K562 (cell line): ENCODE data around the gene NOL8. TPM values are rescaled to one million over a fixed set of nuclear protein-coding genes. Genes with fewer than 3 reads are reported as not detected.

Experiments
- ATAC-seq: fragments of 200-7000 bp; cut with Tn5 transposase; 3 replicates; pipeline ENCODE4 v1.9.1; 2020; ENCODE audit warnings: moderate library complexity
- BruUV-seq: library from RNA; stranded (reverse); fragments of 400-500 nt; replicated peaks from 2 replicates; lab custom pipeline; 2021; lab: Mats Ljungman, UMichigan
- CTCF ChIA-PET: fragments of 300-600 bp; formaldehyde crosslinking; extraction: SDS; loops from one replicate; lab custom pipeline; 2021; ENCODE audit warnings: low intra/inter-chr PET ratio; lab: Yijun Ruan, JAX
- POLR2A ChIA-PET: fragments of 300-600, 350-650 bp; sonication (Branson Sonifier 250); formaldehyde crosslinking; extraction: SDS; loops from one replicate; lab custom pipeline; 2021; ENCODE audit warnings: antibody characterized with exemption, inconsistent platforms; lab: Yijun Ruan, JAX
- DNase-seq, 4 experiments: peaks; one replicate each; pipeline versions ENCODE4 v3.0.0 to v3.0.0-alpha.2; 2011 to 2018; ENCODE audit warnings: low spot score in 3 of 4, mixed read lengths in 3 of 4; ENCODE audit errors: extremely low read depth in 1 of 4
- FAIRE-seq: peaks from 2 replicates; lab custom pipeline; 2011; peaks lifted over from hg19 to GRCh38; lab: Jason Lieb, UNC
- H2AFZ ChIP-seq: 2 replicates; pipeline ENCODE4 v1.6.0; 2011; ENCODE audit warnings: low read depth, low read length, control low read depth, inconsistent platforms
- H3K27ac ChIP-seq: fragments of 200-600 bp; 3 replicates; pipeline ENCODE4 v1.8.0; 2011; ENCODE audit warnings: low read depth, mild to moderate bottlenecking, control low read depth, inconsistent platforms, low read length, moderate library complexity, mixed read lengths; ENCODE audit errors: extremely low read depth
- H3K27me3 ChIP-seq, 2 experiments: fragments of 300-600 bp in 1 of 2; 2 replicates in 1 of 2; 3 replicates in 1 of 2; pipeline versions ENCODE4 v1.6.0 to v1.8.0; 2011; ENCODE audit warnings: inconsistent platforms in 2 of 2, low read length in 2 of 2, mild to moderate bottlenecking in 1 of 2, mixed read lengths in 1 of 2, moderate library complexity in 1 of 2; ENCODE audit not compliant: control insufficient read depth in 2 of 2, insufficient read depth in 2 of 2
- H3K36me3 ChIP-seq: fragments of 300-600 bp; 3 replicates; pipeline ENCODE4 v1.8.0; 2011; ENCODE audit warnings: mild to moderate bottlenecking, low read length, inconsistent platforms; ENCODE audit not compliant: control insufficient read depth, insufficient read depth
- H3K4me1 ChIP-seq, 2 experiments: fragments of 200-600 bp in 1 of 2; replicated peaks in 1 of 2; 2 replicates in 1 of 2; 3 replicates in 1 of 2; pipeline versions ENCODE4 v1.5.1 to v1.8.0; 2011; ENCODE audit warnings: inconsistent platforms in 2 of 2, low read length in 2 of 2, mild to moderate bottlenecking in 1 of 2, mixed read lengths in 1 of 2, moderate library complexity in 1 of 2; ENCODE audit not compliant: control insufficient read depth in 2 of 2, insufficient read depth in 2 of 2
- H3K4me2 ChIP-seq: 2 replicates; pipeline ENCODE4 v1.6.1; 2011; ENCODE audit warnings: low read length, control low read depth, inconsistent platforms, mixed read lengths; ENCODE audit not compliant: insufficient read depth
- H3K4me3 ChIP-seq: fragments of 200-600 bp; sonication (generic), shearing (Covaris generic); 2 replicates; pipeline ENCODE4 v1.5.1; 2016; ENCODE audit warnings: control low read depth, inconsistent platforms
- H3K79me2 ChIP-seq: fragments of 200-600 bp; 3 replicates; pipeline ENCODE4 v1.8.0; 2011; ENCODE audit warnings: low read length, inconsistent platforms; ENCODE audit not compliant: control insufficient read depth, insufficient read depth
- H3K9ac ChIP-seq, 2 experiments: 2 replicates each; pipeline versions ENCODE4 v1.6.0 to v1.6.1; 2011; ENCODE audit warnings: low read depth in 2 of 2, low read length in 2 of 2, control low read depth in 1 of 2, inconsistent platforms in 1 of 2, mild to moderate bottlenecking in 1 of 2, mixed read lengths in 1 of 2; ENCODE audit not compliant: insufficient read depth in 1 of 2
- H3K9me1 ChIP-seq: one replicate; pipeline ENCODE4 v1.6.0; 2011; ENCODE audit warnings: inconsistent platforms, mild to moderate bottlenecking, low read length, moderate library complexity; ENCODE audit not compliant: control insufficient read depth, insufficient read depth
- H3K9me3 ChIP-seq: replicated peaks from 2 replicates; pipeline ENCODE4 v1.5.1; 2011; ENCODE audit warnings: low read depth, low read length, inconsistent platforms; ENCODE audit not compliant: control insufficient read depth, insufficient read depth
- H4K20me1 ChIP-seq: replicated peaks from 2 replicates; pipeline ENCODE4 v1.6.1; 2011; ENCODE audit warnings: low read length, inconsistent platforms, mixed read lengths; ENCODE audit not compliant: control insufficient read depth, insufficient read depth
- CBFA2T3 ChIP-seq: fragments of 450-650 bp; IDR thresholded peaks from 2 replicates; pipeline ENCODE4 v1.6.1; 2017
- CREBBP ChIP-seq: IDR thresholded peaks from one replicate; pipeline ENCODE4 v1.6.1; 2012; ENCODE audit warnings: low read depth, mild to moderate bottlenecking, control low read depth, inconsistent platforms, low read length
- EGR1 ChIP-seq: fragments of 450-650 bp; conservative IDR thresholded peaks from 2 replicates; pipeline ENCODE4 v1.6.1; 2017; ENCODE audit warnings: mild to moderate bottlenecking
- GABPA ChIP-seq: fragments of 200-800 bp; sonication (Bioruptor generic); conservative IDR thresholded peaks from 2 replicates; pipeline ENCODE4 v1.6.1; 2016; ENCODE audit warnings: low read depth, missing genetic modification characterization, missing compliant biosample characterization
- MEF2A ChIP-seq: IDR thresholded peaks from 2 replicates; pipeline ENCODE4 v1.6.1; 2011; ENCODE audit warnings: low read depth, mild to moderate bottlenecking, low read length, moderate library complexity; ENCODE audit not compliant: control insufficient read depth
- SOX6 ChIP-seq: fragments of 450-650 bp; IDR thresholded peaks from 2 replicates; pipeline ENCODE4 v1.6.1; 2014; ENCODE audit warnings: mild to moderate bottlenecking
- ZC3H8 ChIP-seq: fragments of 450-650 bp; IDR thresholded peaks from 2 replicates; pipeline ENCODE4 v1.6.1; 2017
- ZNF197 ChIP-seq: fragments of 200-800 bp; sonication (Bioruptor generic); IDR thresholded peaks from 2 replicates; pipeline ENCODE4 v1.6.1; 2016; ENCODE audit warnings: low read depth, missing genetic modification characterization, missing compliant biosample characterization
- WGBS: fragments of 100-300 bp; shearing (Covaris generic); methylation state at CpG from one replicate; pipeline ENCODE4 v1.1.6; 2016; ENCODE audit warnings: low coverage, mixed read lengths; ENCODE audit not compliant: insufficient coverage; ENCODE audit errors: missing lambda C conversion rate; 5-methylcytosine and 5-hydroxymethylcytosine counted together
- in situ Hi-C: fragments of 300-500 bp; cut with MboI; formaldehyde crosslinking; loops from 4 replicates; pipeline ENCODE4 v1.15.0; 2018; ENCODE audit warnings: inconsistent platforms, mixed read lengths
- intact Hi-C: fragments of 100-400 bp; cut with micrococcal nuclease; formaldehyde crosslinking; loops from 2 replicates; pipeline ENCODE4 v1.14.2; 2022
- polyA plus RNA-seq, 8 experiments: library from polyadenylated mRNA; depleted of rRNA in 4 of 8; stranded (reverse) in 5 of 8; unstranded in 3 of 8; fragments of >200 nt; fragmentation: Nextera tagmentation in 2 of 8; fragmentation: Illumina TruSeq in 1 of 8; extraction: Ambion mirVana in 2 of 8; extraction: Trizol in 1 of 8; gene quantifications; 2 replicates each; pipeline versions ENCODE4 v1.2.1 to v1.2.3, GENCODE V29; 2011 to 2014; ENCODE audit warnings: inconsistent platforms in 1 of 8, missing spikeins in 1 of 8
- total RNA-seq, 7 experiments: library from RNA; depleted of rRNA in 6 of 7; stranded (reverse); fragments of >200 nt in 6 of 7; fragmentation: Illumina TruSeq in 2 of 7; extraction: Trizol in 2 of 7; gene quantifications; 2 replicates each; pipeline versions ENCODE4 v1.2.1 to v1.2.3, GENCODE V29; 2011 to 2021; ENCODE audit warnings: low replicate concordance in 1 of 7
- TF ChIP-seq, protein P1 (sequence below): sonication (generic); formaldehyde crosslinking; IDR thresholded peaks from 2 replicates; pipeline ENCODE4 v1.8.0; 2022; ENCODE audit warnings: mild to moderate bottlenecking, missing genetic modification reagents
- TF ChIP-seq, protein P2 (sequence below): fragments of 250-450 bp; sonication (Bioruptor Pico); IDR thresholded peaks from 2 replicates; pipeline ENCODE4 v1.4.0; 2020

NOL8 gene
- total and polyA plus RNA-seq, 9 of the 15 experiments (the other 6 are each of a cell fraction or from before 2014, with no cell fraction given): 51.3 to 91.5 (median 58.7) TPM

DNA sequence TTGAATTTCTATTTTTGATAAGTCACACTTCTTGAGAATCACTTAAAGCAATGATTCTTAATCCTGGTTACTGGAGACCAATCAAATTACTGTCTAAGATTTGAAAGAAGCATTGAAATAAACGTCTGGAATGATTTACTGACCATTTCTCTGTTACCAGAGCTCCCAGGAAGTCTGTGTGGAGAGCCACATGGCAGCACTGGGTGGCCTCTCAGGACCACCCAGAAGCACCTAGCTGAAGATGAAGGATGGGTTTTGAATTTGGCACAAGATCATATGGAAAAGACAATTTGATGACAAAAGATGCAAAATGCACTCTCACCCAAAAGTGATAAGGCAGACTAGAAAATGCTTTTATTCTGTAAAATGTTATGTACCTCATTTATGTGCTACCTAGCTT is 62.0 kb downstream of the NOL8 start:
- no peak overlapping the region for H3K4me2 ChIP-seq
- POLR2A ChIA-PET: interaction anchor here (1.3 to 1.9 kb wide), 4 partner anchors 9 to 16 kb away, joined by 4 to 10 read pairs (median 6); no protein-coding TSS in a partner anchor
- peaks cover 98% of the 10 kb centered on the region for H3K36me3 ChIP-seq
- CTCF ChIA-PET: no interaction called here
- WGBS: 33% methylated on average over 1 of the region's 1 CpG
- H4K20me1 ChIP-seq: no peaks in the 10 kb centered on the region
- H3K27me3 ChIP-seq: no peaks in the 10 kb centered on the region
- intact Hi-C loops (no loop called here), in situ Hi-C loops (no loop called here)
- H3K27ac ChIP-seq: no peak overlapping the region
- no peaks in the 10 kb centered on the region for H3K9me3 ChIP-seq
- H3K79me2 ChIP-seq: peaks cover 1% of the 10 kb centered on the region; the same call in 1 of the 3 replicates
- ATAC-seq: no peak
- no peaks in the 10 kb centered on the region for H3K9me1 ChIP-seq
- BruUV-seq: no TSS peak
- H3K9ac ChIP-seq: no peak overlapping the region
- H3K4me1 ChIP-seq: no peaks in the 10 kb centered on the region
- no peak overlapping the region for H3K4me3 ChIP-seq
- H2AFZ ChIP-seq: no peak overlapping the region
- no peak for DNase-seq
- FAIRE-seq: no peak
- no peak for TF ChIP-seq SOX6
- no peak for TF ChIP-seq CREBBP
- TF ChIP-seq EGR1: no peak
- TF ChIP-seq, protein P1, sequence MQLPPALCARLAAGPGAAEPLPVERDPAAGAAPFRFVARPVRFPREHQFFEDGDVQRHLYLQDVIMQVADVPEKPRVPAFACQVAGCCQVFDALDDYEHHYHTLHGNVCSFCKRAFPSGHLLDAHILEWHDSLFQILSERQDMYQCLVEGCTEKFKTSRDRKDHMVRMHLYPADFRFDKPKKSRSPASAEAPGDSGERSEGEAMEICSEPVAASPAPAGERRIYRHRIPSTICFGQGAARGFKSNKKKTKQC: no peak
- TF ChIP-seq MEF2A: no peak
- no peak for TF ChIP-seq ZC3H8
- no peak for TF ChIP-seq ZNF197 (CRISPR knock-in tag)
- no peak for TF ChIP-seq CBFA2T3
- no peak for TF ChIP-seq GABPA
- TF ChIP-seq, protein P2, sequence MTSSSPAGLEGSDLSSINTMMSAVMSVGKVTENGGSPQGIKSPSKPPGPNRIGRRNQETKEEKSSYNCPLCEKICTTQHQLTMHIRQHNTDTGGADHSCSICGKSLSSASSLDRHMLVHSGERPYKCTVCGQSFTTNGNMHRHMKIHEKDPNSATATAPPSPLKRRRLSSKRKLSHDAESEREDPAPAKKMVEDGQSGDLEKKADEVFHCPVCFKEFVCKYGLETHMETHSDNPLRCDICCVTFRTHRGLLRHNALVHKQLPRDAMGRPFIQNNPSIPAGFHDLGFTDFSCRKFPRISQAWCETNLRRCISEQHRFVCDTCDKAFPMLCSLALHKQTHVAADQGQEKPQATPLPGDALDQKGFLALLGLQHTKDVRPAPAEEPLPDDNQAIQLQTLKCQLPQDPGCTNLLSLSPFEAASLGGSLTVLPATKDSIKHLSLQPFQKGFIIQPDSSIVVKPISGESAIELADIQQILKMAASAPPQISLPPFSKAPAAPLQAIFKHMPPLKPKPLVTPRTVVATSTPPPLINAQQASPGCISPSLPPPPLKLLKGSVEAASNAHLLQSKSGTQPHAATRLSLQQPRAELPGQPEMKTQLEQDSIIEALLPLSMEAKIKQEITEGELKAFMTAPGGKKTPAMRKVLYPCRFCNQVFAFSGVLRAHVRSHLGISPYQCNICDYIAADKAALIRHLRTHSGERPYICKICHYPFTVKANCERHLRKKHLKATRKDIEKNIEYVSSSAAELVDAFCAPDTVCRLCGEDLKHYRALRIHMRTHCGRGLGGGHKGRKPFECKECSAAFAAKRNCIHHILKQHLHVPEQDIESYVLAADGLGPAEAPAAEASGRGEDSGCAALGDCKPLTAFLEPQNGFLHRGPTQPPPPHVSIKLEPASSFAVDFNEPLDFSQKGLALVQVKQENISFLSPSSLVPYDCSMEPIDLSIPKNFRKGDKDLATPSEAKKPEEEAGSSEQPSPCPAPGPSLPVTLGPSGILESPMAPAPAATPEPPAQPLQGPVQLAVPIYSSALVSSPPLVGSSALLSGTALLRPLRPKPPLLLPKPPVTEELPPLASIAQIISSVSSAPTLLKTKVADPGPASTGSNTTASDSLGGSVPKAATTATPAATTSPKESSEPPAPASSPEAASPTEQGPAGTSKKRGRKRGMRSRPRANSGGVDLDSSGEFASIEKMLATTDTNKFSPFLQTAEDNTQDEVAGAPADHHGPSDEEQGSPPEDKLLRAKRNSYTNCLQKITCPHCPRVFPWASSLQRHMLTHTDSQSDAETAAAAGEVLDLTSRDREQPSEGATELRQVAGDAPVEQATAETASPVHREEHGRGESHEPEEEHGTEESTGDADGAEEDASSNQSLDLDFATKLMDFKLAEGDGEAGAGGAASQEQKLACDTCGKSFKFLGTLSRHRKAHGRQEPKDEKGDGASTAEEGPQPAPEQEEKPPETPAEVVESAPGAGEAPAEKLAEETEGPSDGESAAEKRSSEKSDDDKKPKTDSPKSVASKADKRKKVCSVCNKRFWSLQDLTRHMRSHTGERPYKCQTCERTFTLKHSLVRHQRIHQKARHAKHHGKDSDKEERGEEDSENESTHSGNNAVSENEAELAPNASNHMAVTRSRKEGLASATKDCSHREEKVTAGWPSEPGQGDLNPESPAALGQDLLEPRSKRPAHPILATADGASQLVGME: no peak
